Choroid plexus epithelial cell (primary cell): ENCODE data around the gene GALNT14.

Experiments used
- DNase-seq: peaks from one replicate; pipeline ENCODE4 v3.0.0-alpha.2; 2010; ENCODE audit warnings: low read depth
- H3K4me3 ChIP-seq: 2 replicates; pipeline ENCODE4 v1.5.1; 2011; ENCODE audit warnings: low read depth, mild to moderate bottlenecking, control low read depth, low read length, moderate library complexity
- CTCF ChIP-seq: conservative IDR thresholded peaks from 2 replicates; pipeline ENCODE4 v1.5.1; 2011; ENCODE audit warnings: low read depth, mild to moderate bottlenecking, control low read depth, inconsistent platforms, low read length, moderate library complexity

Gene GALNT14

GRCh38 chr2:31109633-31110192 is 28.5 kb downstream of the GALNT14 start:
- H3K4me3 ChIP-seq: no peak overlapping the region

GRCh38 chr2:31108561-31109286 is 29.5 kb downstream of the GALNT14 start:
- TF ChIP-seq CTCF: no peak
- no peak overlapping the region for H3K4me3 ChIP-seq
- DNase-seq: no peak

More at GRCh38 chr2:31109633-31110192, 28.5 kb downstream of the GALNT14 start:
- no peak for DNase-seq
- TF ChIP-seq CTCF: no peak

GRCh38 chr2:31107591-31108300 is 30.5 kb downstream of the GALNT14 start:
- peak; percentile 18 for DNase-seq
- H3K4me3 ChIP-seq: no peak overlapping the region
- no peak for TF ChIP-seq CTCF

- no peak for DNase-seq
- no peak overlapping the region for H3K4me3 ChIP-seq
- TF ChIP-seq CTCF: no peak
Observed at GRCh38 chr2:31101701-31102100, 36.5 kb downstream of the GALNT14 start.

GRCh38 chr2:31097962-31098613 is 40.2 kb downstream of the GALNT14 start:
- no peak for TF ChIP-seq CTCF
- DNase-seq: no peak
- H3K4me3 ChIP-seq: no peak overlapping the region

- H3K4me3 ChIP-seq: no peak overlapping the region
- TF ChIP-seq CTCF: no peak
- no peak for DNase-seq
Observed at GRCh38 chr2:31090188-31090587, 48.1 kb downstream of the GALNT14 start.
